Forelimb muscle (tissue), 1 donor: ENCODE data around the gene TNFRSF18. TPM values are rescaled to one million over a fixed set of nuclear protein-coding genes. Genes with fewer than 3 reads are reported as not detected.
"Not testable (repeated sequence)": the region's sequence is repeated elsewhere in the genome, so short reads cannot be mapped to it uniquely, and the experiment has no call there.

Experiments
- DNase-seq: peaks from one replicate; pipeline ENCODE4 v3.0.0-alpha.2; 2013; ENCODE audit warnings: low read depth
- polyA plus RNA-seq: library from polyadenylated mRNA; unstranded; fragments of 120-200 nt; gene quantifications from one replicate; pipeline ENCODE4 v1.2.1, GENCODE V29; 2013; ENCODE audit not compliant: insufficient read length

The TNFRSF18 gene, protein sequence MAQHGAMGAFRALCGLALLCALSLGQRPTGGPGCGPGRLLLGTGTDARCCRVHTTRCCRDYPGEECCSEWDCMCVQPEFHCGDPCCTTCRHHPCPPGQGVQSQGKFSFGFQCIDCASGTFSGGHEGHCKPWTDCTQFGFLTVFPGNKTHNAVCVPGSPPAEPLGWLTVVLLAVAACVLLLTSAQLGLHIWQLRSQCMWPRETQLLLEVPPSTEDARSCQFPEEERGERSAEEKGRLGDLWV
- 6.1 TPM for polyA plus RNA-seq

DNA sequence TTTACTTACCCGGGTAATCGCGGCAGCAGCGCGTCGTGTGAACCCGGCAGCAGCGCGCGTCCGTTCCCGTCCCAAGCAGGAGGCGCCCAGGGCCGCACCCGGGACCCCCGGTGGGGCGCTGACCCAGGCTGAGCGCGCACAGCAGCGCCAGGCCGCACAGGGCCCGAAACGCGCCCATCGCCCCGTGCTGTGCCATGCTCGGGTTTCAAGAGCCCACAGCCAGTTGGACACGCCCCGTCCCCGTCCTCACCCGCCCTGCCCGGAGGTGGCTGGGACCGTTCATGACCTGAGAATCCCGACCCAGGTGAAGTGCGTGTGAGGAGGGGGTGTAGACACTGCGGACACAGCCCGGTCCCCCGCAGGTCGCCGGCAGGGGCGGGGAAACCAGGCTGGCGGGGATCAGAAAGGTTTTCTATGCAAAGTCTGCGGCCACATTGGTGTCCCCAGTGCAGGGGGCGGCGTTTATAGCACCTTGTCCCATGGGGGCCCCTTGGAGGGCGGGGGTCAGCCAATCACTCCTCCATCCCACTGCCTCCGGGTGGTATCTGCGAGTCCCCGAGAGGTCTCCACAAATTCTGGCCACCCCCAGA lies at the start of gene TNFRSF18:
Gene TNFRSF18 (minus strand): TSS at position 217 of the 590 bp plus-strand sequence. CDS start 21 bp downstream, at position 196.
- no peak for DNase-seq

DNA sequence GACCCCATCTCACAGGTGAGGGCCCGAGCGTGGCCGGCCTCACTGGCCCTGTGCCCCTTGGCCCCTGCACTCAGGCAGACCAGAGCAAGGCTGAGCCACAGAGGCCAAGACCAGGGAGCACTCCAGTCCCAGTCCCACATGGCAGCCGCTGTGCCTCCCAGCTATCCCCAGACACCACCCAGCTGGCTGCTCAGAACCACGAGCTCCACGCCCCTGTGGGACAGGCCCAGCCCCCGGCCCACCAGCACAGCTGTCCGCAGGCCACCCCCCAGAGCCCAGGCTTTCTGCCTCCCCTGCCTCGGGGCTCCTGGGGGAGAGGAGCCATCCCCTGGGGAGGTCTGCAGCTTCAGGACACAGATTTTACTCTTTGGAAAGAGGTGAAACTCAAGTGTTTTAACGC lies 49.2 kb upstream of the TNFRSF18 start:
- DNase-seq = no peak

DNA sequence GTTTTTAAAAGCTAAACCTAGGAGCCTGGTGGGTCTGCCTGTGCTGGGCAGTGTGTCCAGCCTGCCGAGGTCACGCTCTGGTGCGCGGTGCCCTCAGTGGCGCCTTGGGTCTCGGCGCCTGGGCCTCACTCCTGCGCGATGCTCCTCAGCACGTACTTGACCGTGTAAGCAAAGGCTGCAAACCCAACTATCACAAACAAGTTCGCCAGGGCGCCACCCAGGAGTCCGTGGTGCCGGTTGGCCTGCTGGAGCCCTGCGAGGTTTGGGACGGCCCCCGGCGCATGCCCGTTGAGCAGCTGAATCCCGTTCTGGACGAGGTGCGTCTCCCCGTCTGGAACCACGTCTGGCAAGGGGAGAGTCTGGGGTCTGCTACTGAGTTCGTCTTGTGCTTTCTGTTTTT lies 48.7 kb upstream of the TNFRSF18 start:
- DNase-seq = no peak

DNA sequence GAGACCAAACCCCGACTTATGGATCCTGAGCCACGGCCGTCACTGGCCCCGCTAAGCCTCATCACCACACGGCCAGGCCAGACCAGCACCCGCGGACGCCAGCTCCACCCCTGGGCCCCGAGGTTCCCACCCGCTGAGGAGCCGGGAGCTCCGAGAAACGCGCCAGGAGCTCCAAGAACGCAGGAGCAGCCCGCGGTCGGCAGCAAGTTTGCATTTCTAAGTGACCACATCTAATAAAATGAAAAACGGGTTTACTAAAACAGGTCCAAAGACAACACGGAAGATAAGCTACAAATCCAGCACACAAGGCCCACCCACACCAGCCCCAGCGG lies 48.2 kb upstream of the TNFRSF18 start:
- no peak for DNase-seq

DNA sequence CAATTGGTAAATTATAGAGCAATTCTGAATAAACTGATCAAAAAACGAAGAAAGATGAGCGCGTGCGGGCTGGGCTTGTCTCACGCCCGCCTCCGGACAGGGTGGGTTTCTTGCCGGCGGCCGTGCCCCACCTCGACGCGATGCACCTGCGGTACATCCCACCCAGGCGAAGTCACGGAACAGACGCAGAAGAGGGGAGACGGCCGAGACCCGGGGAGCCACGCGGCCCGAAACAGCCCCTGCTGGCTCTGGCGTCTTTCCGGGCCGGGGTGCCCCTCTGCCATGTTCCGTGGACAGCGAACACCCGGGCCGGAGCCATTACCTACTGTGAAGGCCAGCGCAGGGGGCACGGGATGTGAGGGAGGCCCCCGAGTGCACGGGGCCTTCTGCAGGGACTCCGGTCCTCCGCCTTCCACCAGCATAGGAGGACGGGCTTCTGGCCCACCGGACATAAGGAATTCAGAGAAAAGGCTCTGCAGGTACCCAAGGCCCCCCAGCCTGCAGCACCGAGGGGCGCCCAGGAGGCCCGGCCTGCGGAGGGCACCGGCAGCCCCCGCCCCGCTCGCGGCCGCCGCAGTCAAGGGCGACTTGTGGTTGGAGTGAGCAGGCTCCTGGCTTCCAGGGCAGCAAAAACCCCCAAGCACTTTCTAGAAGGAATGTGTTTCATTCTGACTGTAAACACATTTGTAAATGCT lies 47.7 kb upstream of the TNFRSF18 start:
- DNase-seq = no peak

DNA sequence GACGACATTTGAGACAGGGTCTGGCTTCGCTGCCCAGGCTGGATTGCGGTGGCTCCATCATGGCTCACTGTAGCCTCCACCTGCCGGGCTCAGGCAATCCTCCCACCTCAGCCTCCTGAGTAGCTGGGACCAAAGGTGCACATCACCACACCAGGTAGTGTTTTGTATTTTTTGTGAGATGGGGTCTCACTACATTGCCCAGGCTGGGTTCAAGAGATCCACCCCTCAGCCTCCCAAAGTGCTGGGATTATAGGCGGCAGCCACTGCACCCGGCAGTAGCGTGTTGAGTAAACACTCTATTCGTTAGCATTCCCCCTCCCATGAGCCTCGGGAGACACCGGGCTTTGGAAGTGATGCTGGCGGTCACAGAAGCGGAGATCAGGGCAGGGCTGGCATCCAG lies 46.9 kb upstream of the TNFRSF18 start:
- DNase-seq = no peak

DNA sequence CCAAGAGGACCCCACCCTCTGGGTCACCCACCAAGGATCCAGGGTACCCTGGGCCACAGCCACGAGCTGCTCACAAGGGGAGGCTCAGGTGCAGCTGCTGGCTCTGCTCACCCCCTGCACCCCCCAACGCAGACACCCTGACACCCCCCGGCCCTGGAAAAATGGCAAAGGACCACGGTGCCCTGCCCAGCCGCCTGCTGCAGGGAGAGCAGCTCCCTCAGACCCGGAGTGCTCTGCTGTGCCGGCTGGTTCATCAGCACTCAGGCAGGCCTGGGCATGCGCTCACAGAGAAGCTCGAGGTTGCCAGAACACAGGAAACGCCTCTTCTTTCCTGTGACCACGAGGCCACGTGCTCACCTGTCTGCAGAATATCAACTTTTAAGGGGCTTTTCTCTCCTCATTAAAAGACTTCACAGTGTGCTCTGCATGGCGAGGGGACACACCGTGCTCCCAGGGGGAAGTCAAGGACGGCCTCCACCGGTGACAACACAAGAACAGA lies 44.4 kb upstream of the TNFRSF18 start:
- no peak for DNase-seq

DNA sequence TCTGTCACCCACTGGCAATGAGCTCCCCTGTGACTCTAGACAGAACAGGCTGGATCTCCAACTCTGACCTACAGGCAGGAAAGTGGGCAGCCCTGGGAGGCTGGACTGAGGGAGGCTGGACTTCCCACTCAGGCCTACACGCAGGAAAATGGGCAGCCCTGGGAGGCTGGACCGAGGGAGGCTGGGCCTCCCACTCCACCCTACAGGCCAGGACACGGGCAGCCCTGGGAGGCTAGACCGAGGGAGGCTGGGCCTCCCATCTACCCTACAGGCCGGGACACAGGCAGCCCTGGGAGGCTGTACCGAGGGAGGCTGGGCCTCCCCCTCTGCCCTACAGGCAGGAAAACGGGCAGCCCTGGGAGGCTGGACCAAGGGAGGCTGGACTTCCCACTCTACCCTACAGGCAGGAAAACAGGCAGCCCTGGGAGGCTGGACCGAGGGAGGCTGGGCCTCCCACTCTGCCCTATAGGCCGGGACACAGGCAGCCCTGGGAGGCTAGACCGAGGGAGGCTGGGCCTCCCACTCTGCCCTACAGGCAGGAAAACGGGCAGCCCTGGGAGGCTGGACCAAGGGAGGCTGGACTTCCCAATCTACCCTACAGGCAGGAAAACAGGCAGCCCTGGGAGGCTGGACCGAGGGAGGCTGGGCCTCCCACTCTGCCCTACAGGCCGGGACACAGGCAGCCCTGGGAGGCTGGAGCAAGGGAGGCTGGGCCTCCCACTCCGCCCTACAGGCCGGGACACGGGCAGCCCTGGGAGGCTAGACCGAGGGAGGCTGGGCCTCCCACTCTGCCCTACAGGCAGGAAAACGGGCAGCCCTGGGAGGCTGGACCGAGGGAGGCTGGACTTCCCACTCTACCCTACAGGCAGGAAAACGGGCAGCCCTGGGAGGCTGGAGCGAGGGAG lies 41.9 kb upstream of the TNFRSF18 start:
- not testable (repeated sequence) for DNase-seq

DNA sequence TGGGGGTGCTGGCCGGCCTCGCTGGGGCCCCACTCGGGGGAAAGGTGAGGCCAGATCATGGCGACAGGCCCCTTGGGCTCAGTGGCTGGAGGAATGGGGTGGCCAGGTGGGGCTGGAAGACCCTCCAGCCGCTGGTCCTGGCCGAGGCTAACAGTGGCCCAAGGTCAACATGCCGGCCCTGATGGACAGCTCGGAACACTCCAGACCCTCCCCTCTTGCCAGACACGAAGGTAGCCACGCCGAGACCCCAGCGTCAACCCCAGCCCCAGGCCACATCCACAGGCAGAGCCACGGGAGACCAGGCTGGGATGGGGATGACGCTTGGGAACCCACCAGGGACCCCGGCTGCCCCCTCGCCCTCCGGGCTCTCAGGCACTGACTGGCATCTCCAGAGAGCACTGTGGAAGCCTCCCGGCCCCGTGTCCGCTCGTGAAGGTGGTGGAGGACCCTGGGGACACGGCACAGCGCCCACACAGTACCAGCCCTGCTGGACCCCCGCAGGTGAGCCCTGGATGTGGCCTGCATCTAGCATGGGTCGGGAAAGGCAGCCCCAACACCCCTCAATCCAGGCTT lies 41.0 kb upstream of the TNFRSF18 start:
- no peak for DNase-seq

DNA sequence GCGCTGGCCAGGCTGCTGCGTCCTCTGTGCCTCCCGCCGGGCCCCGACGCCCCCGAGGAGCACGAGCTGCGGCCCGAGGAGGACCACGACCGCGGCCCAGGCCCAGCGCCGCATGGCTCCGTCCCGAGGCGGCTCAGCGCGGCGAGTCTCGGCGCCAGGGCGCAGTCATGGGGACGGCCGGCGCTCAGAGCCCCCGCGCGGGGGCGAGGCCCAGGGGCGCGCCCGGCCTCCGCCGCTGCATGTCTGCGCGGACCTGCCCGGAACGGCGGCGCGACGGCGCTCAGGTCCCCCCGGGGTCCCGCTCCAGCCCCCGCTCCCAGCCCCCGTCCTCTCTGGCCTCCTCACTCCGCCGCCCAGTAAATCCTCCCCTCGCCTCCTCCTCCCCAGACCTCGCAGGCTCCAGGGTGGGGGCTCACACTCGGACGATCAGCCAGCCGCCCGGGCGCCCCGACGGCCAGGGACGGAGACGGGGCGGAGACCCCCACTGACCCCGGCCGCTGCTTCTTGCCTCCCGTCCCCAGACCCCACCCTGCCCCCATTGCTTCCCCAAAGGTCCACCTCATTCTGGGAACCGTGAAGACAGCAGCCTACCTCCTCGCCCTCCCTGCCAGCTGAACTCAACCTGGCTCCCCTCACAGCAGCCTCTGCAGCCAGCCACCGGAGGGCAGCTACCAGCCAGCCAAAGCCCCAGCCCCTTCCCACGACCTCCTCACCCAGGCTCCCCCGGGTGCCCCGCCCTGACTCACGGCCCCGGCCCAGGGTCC lies 40.4 kb upstream of the TNFRSF18 start, which contains the start of gene C1QTNF12:
Gene C1QTNF12 (minus strand): TSS at position 146 of the 764 bp plus-strand sequence. CDS start 32 bp downstream, at position 114.
- DNase-seq = no peak

DNA sequence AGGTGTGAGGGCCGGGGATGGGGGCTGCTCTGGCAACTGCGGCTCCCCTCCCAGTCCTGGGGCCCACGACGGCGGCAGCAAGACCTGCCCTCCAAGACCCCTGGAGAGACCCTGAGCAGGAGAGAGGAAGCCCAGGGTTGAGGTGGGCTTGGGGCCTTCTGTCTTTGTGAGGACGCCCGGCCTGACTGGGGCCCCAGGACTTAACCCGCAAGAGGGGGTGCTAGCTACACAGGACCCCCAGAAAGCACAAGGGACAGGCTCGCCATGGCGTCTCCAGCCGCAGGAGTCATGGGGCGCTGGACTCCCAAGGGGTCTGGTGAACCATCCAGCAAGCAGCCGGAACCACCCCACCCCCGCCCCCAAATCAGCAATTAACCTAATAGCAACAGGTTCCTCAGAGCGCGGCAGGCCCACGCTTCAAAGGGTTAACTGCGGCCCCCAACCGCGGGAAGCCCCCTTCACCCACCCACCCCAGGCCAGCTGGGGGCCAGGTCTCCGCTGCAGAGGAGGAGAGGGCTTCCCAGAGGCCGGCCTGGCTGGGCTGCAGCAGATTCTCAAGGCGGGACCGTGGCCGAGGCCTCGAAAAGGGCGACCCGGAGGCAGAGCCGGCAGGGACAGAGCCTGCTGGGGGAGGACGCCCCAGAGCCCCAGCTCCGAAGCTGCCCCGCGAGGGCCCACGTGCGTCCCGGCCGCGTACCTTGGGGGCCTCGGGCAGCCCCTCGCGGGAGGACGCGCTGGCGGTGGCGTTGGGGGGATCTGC lies 39.6 kb upstream of the TNFRSF18 start:
- no peak for DNase-seq

DNA sequence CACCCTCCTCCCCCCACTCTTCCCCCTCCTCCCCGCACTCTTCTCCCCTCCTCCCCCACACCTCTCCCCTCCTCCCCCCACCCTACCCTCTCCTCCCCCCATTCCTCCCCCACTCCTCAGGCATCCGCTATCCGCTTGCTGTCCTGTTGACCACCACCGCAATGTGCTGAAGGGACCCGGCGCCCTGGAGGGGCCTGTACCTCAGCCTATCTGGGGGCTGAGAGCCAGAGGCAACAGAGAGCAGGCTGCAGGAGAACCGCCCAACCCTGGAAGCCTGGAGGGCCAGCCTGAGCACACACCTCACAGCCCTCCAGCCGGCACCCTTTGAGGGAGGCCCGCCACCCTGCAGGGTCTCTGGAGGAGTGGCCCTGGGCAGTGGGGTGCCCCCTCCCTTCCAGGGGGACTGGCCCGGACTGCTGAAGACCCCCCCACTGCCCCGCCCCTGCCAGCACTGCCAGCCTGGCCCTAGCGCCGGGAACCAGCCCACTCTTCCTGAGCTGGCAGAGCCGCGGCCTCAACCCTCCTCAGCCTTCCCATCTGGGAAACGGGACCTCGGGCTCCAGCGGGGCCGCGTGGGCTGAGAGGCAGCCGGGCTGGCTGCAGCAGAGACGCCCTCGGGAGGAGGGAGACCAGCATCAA lies 38.9 kb upstream of the TNFRSF18 start:
- DNase-seq = no peak

DNA sequence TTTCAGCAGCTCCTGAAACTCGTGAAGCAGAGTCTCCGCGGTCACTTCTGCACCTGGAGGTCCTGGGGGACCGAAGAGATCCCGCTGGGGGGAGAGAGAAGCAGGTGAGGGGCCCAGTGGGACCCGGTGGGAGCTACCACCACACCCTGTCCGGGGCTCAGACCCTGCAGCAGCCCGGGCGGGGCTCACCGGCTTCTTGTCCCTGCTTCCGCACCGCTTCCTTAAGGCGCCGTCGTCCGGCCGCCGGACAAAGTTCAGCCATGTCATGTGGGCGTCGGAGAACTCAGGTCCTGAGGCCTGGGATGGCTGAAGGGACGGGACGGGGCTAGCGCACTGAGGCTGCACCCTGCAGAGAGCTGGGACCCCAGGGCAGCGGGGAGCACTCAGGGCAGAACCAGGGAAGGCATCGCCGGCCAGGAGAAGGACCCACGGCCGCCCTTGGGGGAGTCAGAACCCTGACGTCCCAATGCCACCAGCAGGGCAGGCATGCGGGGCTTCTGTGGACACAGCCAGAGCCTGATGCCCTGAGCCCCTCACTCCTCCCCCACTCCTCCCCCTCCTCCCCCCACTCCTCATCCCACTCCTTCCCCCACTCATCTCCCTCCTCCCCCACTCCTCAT lies 37.9 kb upstream of the TNFRSF18 start:
- no peak for DNase-seq

DNA sequence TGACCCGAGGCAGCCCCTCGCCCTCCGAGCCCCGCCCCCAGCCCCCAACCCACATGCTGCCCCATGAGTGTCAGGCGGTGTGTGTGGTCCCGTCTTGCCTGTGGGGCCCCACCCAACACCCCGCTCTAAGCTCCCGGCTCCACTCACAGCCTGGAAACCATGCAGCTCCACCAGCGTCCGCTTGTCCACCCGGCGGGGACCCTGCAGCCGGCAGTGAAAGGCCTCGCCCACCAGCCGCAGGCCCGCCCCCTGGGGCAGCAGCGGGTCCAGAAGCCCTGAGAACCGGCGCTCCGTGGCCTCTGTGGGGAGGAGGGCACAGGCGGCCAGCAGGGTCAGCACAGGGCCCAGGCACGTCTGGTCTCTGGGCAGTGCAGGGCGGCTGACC lies 37.4 kb upstream of the TNFRSF18 start:
- no peak for DNase-seq

DNA sequence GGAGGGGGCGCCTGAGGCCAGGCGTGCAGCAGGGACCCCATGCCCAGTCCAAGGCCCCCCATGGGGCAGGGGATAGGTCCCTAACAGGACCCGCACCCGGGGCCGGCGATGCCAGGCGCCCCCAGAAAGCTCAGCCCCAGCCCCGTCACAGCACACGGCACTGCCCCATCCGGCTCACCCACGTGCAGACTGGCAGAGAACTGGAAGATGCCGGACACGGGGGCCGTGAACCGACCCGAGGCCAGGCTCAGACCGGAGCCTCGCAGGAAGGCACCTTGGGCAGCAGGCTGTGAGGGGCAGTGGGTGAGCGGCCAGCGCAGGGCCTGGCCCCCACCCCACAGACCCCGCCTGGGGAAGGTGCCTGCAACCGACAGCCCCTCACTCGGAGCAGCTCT lies 36.9 kb upstream of the TNFRSF18 start:
- DNase-seq = no peak

DNA sequence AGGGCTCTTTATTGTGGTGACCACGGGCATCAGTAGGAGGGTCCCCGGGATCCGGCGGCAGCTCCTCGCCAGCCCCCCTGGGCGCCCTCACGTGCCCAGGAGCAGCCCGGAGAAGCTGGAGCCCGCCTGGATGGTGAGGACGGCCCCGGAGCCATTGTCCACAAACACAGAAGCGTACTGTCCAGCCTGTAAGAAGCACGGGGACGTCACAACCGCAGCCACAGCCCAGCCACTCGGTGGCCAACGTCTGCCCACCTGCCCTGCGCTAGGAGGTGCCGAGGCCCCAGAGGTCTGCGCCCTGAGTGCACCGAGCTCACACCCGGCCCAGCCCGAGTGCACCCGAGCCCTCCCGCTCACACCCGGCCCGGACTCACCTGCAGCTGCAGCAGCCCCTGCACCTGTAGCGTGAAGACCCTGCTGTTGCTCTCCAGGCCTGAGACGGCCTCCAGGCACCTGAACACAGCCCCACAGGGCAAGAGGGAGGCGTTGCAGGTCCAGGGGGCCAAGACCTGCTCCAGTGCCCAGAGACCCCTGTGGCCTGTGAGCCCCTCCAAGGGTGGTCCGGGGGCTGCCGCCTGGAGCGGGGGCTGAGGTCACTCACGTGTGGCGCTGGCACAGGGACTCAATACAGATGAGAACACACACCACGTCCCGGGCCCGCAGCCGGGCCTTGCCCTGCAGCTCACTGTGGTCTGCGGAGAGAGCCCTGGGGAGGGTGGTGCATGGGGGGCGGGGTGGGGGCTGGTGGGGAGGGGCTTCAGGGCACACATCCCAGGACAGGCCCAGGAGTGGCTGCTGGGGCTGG lies 36.3 kb upstream of the TNFRSF18 start:
- no peak for DNase-seq

DNA sequence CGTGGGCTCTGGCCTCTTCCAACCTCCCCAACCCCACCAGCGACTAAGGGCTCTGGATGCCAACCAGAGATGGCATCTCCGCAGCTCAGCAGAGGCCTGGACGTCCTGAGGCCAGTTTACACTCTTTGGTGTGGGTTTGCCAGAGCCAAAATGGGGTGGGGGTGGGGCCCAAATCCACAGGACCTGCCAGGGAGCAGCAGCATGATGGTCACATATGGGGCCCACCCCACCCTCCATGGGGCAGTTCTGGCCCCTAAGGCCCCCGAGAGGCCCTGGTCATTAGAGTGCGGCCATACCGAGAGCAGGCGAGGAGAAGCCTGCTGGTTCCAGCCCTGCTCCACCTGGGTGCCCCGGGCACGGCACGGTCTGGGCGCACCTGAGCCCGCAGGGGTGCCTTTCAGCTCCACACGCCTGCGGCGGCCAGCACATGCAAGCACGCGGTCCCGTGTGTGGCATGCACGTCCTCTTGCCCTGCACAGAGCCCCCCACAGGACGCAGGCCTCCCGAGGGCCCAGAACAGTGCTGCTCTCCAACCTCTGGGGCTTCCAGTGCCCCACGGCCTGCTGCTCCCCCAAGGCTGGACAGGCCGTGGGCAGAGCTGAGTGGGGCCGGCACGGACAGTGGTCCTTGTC lies 35.3 kb upstream of the TNFRSF18 start:
- no peak for DNase-seq
